ENCODE measurements around the gene CACNA2D2. TPM values are rescaled to one million over a fixed set of nuclear protein-coding genes. Genes with fewer than 3 reads are reported as not detected.

Gene CACNA2D2
- polyA plus RNA-seq, 6 donors from 2014 or later: 0.17 to 0.24 (median 0.18) TPM; not detected in 3

GRCh38 chr3:50318163-50318562 lies 185.3 kb downstream of the CACNA2D2 start:
- no peaks in the 10 kb centered on the region for H3K9me3 Mint-ChIP-seq
- no peak for ATAC-seq (ENCODE audit: low read depth in 2 of 2)
- no peak for DNase-seq
- H3K27ac Mint-ChIP-seq: no peak overlapping the region
- no peaks in the 10 kb centered on the region for H3K36me3 Mint-ChIP-seq
- H3K4me3 Mint-ChIP-seq: peak overlapping the region in 1 of 8 donors; percentile 97
- H3K4me1 Mint-ChIP-seq: peaks cover 26 to 36% (median 26%) of the 10 kb centered on the region in 3 donors
- H3K27me3 Mint-ChIP-seq: no peaks in the 10 kb centered on the region

GRCh38 chr3:50317300-50317699 lies 186.1 kb downstream of the CACNA2D2 start:
- Mint-ChIP-seq H3K4me1 (peaks cover 17 to 34% (median 26%) of the 10 kb centered on the region in 3 donors), H3K9me3 (no peaks in the 10 kb centered on the region), H3K27ac (no peak overlapping the region), H3K4me3 (peak overlapping the region in 1 of 8 donors; percentile 65), H3K36me3 (no peaks in the 10 kb centered on the region), H3K27me3 (no peaks in the 10 kb centered on the region)
- ATAC-seq (ENCODE audit: low read depth in 2 of 2) (no peak), DNase-seq (no peak)

- Mint-ChIP-seq H3K27me3 (no peaks in the 10 kb centered on the region), H3K4me1 (peaks cover 16 to 34% (median 26%) of the 10 kb centered on the region in 3 donors), H3K9me3 (no peaks in the 10 kb centered on the region), H3K36me3 (no peaks in the 10 kb centered on the region), H3K4me3 (peak overlapping the region in 1 of 8 donors; percentile 77), H3K27ac (peak overlapping the region in 1 of 6 donors; percentile 51)
- ATAC-seq (ENCODE audit: low read depth in 2 of 2) (no peak), DNase-seq (no peak)
Observed at GRCh38 chr3:50316657-50317242, 186.7 kb downstream of the CACNA2D2 start.

- no peaks in the 10 kb centered on the region for H3K36me3 Mint-ChIP-seq
- ATAC-seq (ENCODE audit: low read depth in 2 of 2) (no peak), DNase-seq (no peak)
- H3K9me3 Mint-ChIP-seq: peaks cover 0 to 3% (median 0%) of the 10 kb centered on the region in 7 donors
- peaks cover 10 to 22% (median 17%) of the 10 kb centered on the region in 3 donors for H3K4me1 Mint-ChIP-seq
- H3K27ac Mint-ChIP-seq: no peak overlapping the region
- H3K27me3 Mint-ChIP-seq: no peaks in the 10 kb centered on the region
- H3K4me3 Mint-ChIP-seq: peak overlapping the region in 1 of 8 donors; percentile 9
Observed at GRCh38 chr3:50314816-50315215, 188.6 kb downstream of the CACNA2D2 start.

- DNase-seq (no peak), ATAC-seq (ENCODE audit: low read depth in 2 of 2) (no peak)
- Mint-ChIP-seq H3K36me3 (no peaks in the 10 kb centered on the region), H3K27me3 (no peaks in the 10 kb centered on the region), H3K4me1 (peaks cover 10 to 18% (median 15%) of the 10 kb centered on the region in 3 donors), H3K4me3 (no peak overlapping the region), H3K9me3 (peaks cover 0 to 4% (median 0%) of the 10 kb centered on the region in 7 donors), H3K27ac (peak overlapping the region in 1 of 6 donors; percentile 53)
Observed at GRCh38 chr3:50314342-50314741, 189.1 kb downstream of the CACNA2D2 start.

Other genes with a start within 250 kb of the CACNA2D2 start
- under 1 TPM in 1 of 6 donors, not detected in 5; 0.13 TPM for gene SEMA3B, start 234.5 kb downstream of the CACNA2D2 start, polyA plus RNA-seq (ENCODE audit: low read depth in 6 of 6)
- under 1 TPM in 1 of 6 donors, not detected in 5; 0.19 TPM for gene LSMEM2, start 224.5 kb downstream of the CACNA2D2 start, polyA plus RNA-seq (ENCODE audit: low read depth in 6 of 6)
- 10 to 100 TPM; 42.7 to 68.3 (median 55.7) TPM for gene IFRD2, start 211.2 kb downstream of the CACNA2D2 start, polyA plus RNA-seq (ENCODE audit: low read depth in 6 of 6)
- 1 to 10 TPM in 4 of 6 donors, under 1 TPM in 1, not detected in 1; 0.93 to 2.8 (median 1.6) TPM for gene HYAL3, start 204.2 kb downstream of the CACNA2D2 start, polyA plus RNA-seq (ENCODE audit: low read depth in 6 of 6)
- gene NAA80, start 204.2 kb downstream of the CACNA2D2 start, polyA plus RNA-seq (ENCODE audit: low read depth in 6 of 6): 10 to 100 TPM in 5 of 6 donors, 1 to 10 TPM in 1; 9.0 to 15.5 (median 11.6) TPM
- gene HYAL1, start 200.1 kb downstream of the CACNA2D2 start, polyA plus RNA-seq (ENCODE audit: low read depth in 6 of 6): under 1 TPM in 3 of 6 donors, not detected in 3; 0.12 to 0.32 (median 0.15) TPM
- gene HYAL2, start 180.9 kb downstream of the CACNA2D2 start, polyA plus RNA-seq (ENCODE audit: low read depth in 6 of 6): 1 to 10 TPM in 4 of 6 donors, under 1 TPM in 1, not detected in 1; 0.59 to 5.9 (median 3.4) TPM
- gene TUSC2, start 175.4 kb downstream of the CACNA2D2 start, polyA plus RNA-seq (ENCODE audit: low read depth in 6 of 6): 10 to 100 TPM; 39.2 to 60.2 (median 46.3) TPM
- 100 to 1,000 TPM in 2 of 6 donors, 10 to 100 TPM in 4; 71.9 to 147 (median 89.9) TPM for gene RASSF1, start 162.8 kb downstream of the CACNA2D2 start, polyA plus RNA-seq (ENCODE audit: low read depth in 6 of 6)
- gene ZMYND10, start 157.9 kb downstream of the CACNA2D2 start, polyA plus RNA-seq (ENCODE audit: low read depth in 6 of 6): under 1 TPM in 1 of 6 donors, not detected in 5; 0.53 TPM
- 10 to 100 TPM; 17.9 to 31.8 (median 23.7) TPM for gene NPRL2, start 152.9 kb downstream of the CACNA2D2 start, polyA plus RNA-seq (ENCODE audit: low read depth in 6 of 6)
- 10 to 100 TPM; 55.4 to 75.9 (median 65.2) TPM for gene CYB561D2, start 152.8 kb downstream of the CACNA2D2 start, polyA plus RNA-seq (ENCODE audit: low read depth in 6 of 6)
- 10 to 100 TPM; 24.5 to 34.1 (median 31.6) TPM for gene TMEM115, start 144.1 kb downstream of the CACNA2D2 start, polyA plus RNA-seq (ENCODE audit: low read depth in 6 of 6)
- gene C3orf18, start 64.1 kb upstream of the CACNA2D2 start, polyA plus RNA-seq (ENCODE audit: low read depth in 6 of 6): 10 to 100 TPM in 2 of 6 donors, 1 to 10 TPM in 4; 3.6 to 11.3 (median 6.4) TPM
- 10 to 100 TPM; 18.2 to 44.6 (median 32.8) TPM for gene HEMK1, start 65.9 kb upstream of the CACNA2D2 start, polyA plus RNA-seq (ENCODE audit: low read depth in 6 of 6)
- 1 to 10 TPM in 1 of 6 donors, under 1 TPM in 3, not detected in 2; 0.34 to 1.3 (median 0.76) TPM for gene CISH, start 108.1 kb upstream of the CACNA2D2 start, polyA plus RNA-seq (ENCODE audit: low read depth in 6 of 6)
- 10 to 100 TPM; 14.6 to 26.8 (median 19.3) TPM for gene MAPKAPK3, start 113.5 kb upstream of the CACNA2D2 start, polyA plus RNA-seq (ENCODE audit: low read depth in 6 of 6)
- gene DOCK3, start 171.3 kb upstream of the CACNA2D2 start, polyA plus RNA-seq (ENCODE audit: low read depth in 6 of 6): under 1 TPM in 3 of 6 donors, not detected in 3; 0.03 to 0.04 (median 0.04) TPM